ENCODE measurements around the gene MICALL2.

Gene MICALL2

DNA sequence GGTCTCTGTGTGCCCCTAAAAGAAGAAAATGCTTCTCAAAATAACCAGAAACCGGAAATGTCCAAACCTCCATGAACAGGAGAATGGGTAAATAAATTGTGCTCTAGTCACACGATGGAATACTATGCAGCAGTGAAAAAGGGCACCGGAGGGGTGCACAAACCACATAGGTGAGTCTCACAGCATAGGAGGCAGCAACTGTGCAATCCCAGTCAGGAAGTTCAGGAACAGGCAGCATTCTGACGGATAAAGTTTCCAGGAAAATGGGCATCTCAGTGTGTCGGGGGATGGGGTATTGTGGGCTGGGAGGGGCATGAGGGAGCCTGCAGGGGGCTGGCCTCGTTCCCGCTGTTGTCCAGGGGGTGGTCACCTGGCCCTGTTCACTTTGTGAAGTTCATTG lies 63.1 kb downstream of the MICALL2 start:
- Histone ChIP-seq H3K27ac (no peak overlapping the region), H3K4me3 (ENCODE audit: low read depth in 1 of 2, low read length in 1 of 2) (no peak overlapping the region), H3K4me1 (ENCODE audit: control insufficient read depth in 1 of 2, insufficient read depth in 1 of 2, low read depth in 1 of 2, low read length in 1 of 2) (no peaks in the 10 kb centered on the region), H3K36me3 (no peaks in the 10 kb centered on the region), H3K27me3 (peaks cover 65% of the 10 kb centered on the region), H3K9me3 (no peaks in the 10 kb centered on the region)
- TF ChIP-seq, protein P1, sequence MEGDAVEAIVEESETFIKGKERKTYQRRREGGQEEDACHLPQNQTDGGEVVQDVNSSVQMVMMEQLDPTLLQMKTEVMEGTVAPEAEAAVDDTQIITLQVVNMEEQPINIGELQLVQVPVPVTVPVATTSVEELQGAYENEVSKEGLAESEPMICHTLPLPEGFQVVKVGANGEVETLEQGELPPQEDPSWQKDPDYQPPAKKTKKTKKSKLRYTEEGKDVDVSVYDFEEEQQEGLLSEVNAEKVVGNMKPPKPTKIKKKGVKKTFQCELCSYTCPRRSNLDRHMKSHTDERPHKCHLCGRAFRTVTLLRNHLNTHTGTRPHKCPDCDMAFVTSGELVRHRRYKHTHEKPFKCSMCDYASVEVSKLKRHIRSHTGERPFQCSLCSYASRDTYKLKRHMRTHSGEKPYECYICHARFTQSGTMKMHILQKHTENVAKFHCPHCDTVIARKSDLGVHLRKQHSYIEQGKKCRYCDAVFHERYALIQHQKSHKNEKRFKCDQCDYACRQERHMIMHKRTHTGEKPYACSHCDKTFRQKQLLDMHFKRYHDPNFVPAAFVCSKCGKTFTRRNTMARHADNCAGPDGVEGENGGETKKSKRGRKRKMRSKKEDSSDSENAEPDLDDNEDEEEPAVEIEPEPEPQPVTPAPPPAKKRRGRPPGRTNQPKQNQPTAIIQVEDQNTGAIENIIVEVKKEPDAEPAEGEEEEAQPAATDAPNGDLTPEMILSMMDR (IDR thresholded peaks at IDR 0.05): no peak

DNA sequence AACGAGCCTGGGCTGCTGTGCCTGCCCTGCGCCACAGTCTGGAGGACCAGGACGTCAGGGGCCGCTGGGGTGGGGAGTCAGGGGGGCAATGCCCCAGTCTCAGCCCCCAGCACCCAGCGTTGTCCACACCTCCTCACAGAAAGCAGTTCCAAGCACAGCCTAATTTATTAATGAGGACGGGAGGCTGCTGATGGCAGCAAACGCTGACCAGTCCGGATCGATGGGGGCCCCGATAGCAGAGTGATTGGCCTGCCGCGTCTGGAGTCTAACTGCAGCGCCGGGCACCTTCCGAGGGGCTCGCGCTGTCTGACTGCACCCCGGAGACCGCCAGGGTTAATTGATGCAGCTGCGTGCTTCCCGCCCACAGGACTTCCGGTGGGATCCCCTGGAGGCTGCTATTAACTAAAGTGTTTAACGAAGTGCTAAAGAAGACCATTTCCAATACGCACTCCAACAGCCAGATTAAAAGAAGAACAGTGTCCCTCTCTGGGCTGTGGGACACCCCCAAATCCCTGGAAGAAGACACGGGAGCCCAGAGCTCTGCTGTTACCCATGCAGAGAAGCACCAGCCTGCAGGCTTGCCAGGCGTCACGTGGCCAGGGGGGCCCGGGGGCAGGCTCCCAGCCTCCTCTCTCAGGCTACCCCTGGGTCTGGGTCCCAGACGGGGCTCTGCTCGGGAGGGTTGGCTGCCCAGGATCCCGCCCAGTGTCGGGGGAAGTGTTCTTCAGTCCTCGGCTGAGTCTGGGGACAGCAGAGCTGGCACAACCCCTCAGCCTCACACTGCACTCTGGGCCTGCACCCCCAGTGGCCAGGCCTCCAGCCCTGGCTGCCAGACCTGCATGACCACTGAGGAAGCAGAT lies 63.8 kb downstream of the MICALL2 start:
- H3K4me1 ChIP-seq (ENCODE audit: control insufficient read depth in 1 of 2, insufficient read depth in 1 of 2, low read depth in 1 of 2, low read length in 1 of 2): no peaks in the 10 kb centered on the region

DNA sequence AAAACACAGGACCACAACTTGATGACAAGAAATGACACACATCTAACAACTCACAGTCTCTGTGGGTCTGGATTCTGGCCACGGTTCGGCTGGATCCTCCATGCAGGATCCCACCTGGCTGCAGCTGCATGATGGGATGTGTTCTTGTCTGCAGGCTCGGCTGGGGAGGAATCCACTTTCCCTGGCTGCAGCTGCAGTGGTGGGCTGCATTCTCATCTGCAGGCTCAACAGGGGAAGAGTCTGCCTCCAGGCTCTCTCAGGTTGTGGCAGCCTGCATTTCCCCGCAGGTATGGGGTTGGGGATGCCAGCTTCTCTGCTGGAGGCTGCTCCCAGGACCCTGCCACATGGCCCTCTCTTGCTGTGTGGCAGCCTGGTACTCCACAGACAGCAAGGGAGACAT lies 64.9 kb downstream of the MICALL2 start:
- H3K4me1 ChIP-seq (ENCODE audit: control insufficient read depth in 1 of 2, insufficient read depth in 1 of 2, low read depth in 1 of 2, low read length in 1 of 2): no peaks in the 10 kb centered on the region
- no peaks in the 10 kb centered on the region for H3K36me3 ChIP-seq
- H3K9me3 ChIP-seq: no peaks in the 10 kb centered on the region
- H3K27ac ChIP-seq: no peak overlapping the region
- TF ChIP-seq, protein P1 (IDR thresholded peaks at IDR 0.05): no peak
- no peak overlapping the region for H3K4me3 ChIP-seq (ENCODE audit: low read depth in 1 of 2, low read length in 1 of 2)
- peaks cover 48% of the 10 kb centered on the region for H3K27me3 ChIP-seq

More for the DNA sequence above, 63.8 kb downstream of the MICALL2 start:
- no peak overlapping the region for H3K27ac ChIP-seq
- H3K9me3 ChIP-seq: no peaks in the 10 kb centered on the region
- H3K36me3 ChIP-seq: no peaks in the 10 kb centered on the region
- TF ChIP-seq, protein P1 (IDR thresholded peaks at IDR 0.05): no peak
- H3K27me3 ChIP-seq: peaks cover 59% of the 10 kb centered on the region
- no peak overlapping the region for H3K4me3 ChIP-seq (ENCODE audit: low read depth in 1 of 2, low read length in 1 of 2)

DNA sequence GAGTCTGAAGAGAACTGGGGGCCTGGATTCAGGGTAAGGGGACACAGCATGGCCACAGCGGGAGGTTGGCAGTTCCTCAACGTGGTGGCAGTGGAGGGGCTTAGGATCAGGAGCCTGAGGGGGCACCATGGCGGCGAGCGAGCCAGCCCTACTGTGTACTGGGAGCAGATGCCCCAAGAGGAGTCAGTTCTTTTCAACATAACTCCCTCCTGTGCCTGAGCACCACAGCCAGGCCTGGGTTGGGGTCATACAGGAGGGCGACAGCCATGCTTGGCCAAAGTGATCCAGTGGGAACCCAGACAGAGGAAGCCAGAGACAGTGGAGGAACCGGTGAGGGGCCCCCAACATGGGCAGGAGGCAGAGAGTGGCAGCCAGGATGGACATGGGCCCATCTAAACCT lies 65.8 kb downstream of the MICALL2 start:
- Histone ChIP-seq H3K9me3 (no peaks in the 10 kb centered on the region), H3K27me3 (peaks cover 43% of the 10 kb centered on the region), H3K36me3 (no peaks in the 10 kb centered on the region), H3K4me1 (ENCODE audit: control insufficient read depth in 1 of 2, insufficient read depth in 1 of 2, low read depth in 1 of 2, low read length in 1 of 2) (no peaks in the 10 kb centered on the region), H3K4me3 (ENCODE audit: low read depth in 1 of 2, low read length in 1 of 2) (no peak overlapping the region), H3K27ac (no peak overlapping the region)
- TF ChIP-seq, protein P1 (IDR thresholded peaks at IDR 0.05): no peak

DNA sequence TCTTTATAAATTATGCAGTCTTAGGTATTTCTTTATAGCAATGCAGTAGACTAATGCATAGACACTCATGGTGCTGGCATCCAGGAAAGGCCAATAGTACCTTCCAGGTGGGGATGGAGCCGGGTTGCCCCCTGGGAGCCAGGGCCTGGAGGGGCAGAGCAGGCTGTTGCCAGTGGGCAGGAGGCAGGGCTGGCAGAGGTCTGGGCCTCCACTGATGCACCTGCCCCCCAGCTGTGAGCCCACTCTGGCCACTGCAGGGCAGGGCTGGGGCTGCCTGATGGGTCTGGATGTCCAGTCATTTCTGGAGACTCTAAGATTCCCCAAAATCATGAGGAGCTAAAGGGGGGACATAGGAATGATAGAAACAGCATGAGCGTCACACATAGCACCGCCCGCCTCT lies 66.7 kb downstream of the MICALL2 start:
- H3K27ac ChIP-seq: no peak overlapping the region
- H3K9me3 ChIP-seq: no peaks in the 10 kb centered on the region
- peaks cover 40% of the 10 kb centered on the region for H3K27me3 ChIP-seq
- no peaks in the 10 kb centered on the region for H3K4me1 ChIP-seq (ENCODE audit: control insufficient read depth in 1 of 2, insufficient read depth in 1 of 2, low read depth in 1 of 2, low read length in 1 of 2)
- H3K36me3 ChIP-seq: no peaks in the 10 kb centered on the region
- H3K4me3 ChIP-seq (ENCODE audit: low read depth in 1 of 2, low read length in 1 of 2): no peak overlapping the region
- TF ChIP-seq, protein P1 (IDR thresholded peaks at IDR 0.05): no peak
